Type B pancreatic cell (in vitro differentiated cells): ENCODE results near the gene ANKLE2. TPM values are rescaled to one million over a fixed set of nuclear protein-coding genes. Genes with fewer than 3 reads are reported as not detected.

Experiments used
- DNase-seq: peaks from one replicate; pipeline ENCODE4 v3.0.0; 2021; ENCODE audit warnings: mixed read lengths; ENCODE audit not compliant: unreplicated experiment; ENCODE audit errors: extremely low spot score
- H3K27ac Mint-ChIP-seq: 2 replicates; pipeline ENCODE4 v1.8.0; 2021; ENCODE audit warnings: mild to moderate bottlenecking, mixed read lengths
- H3K27me3 Mint-ChIP-seq: 2 replicates; pipeline ENCODE4 v1.8.0; 2021; ENCODE audit warnings: mixed read lengths
- H3K36me3 Mint-ChIP-seq: 2 replicates; pipeline ENCODE4 v1.8.0; 2021; ENCODE audit warnings: mixed read lengths
- H3K4me1 Mint-ChIP-seq: one replicate; pipeline ENCODE4 v1.8.0; 2021; ENCODE audit warnings: mixed read lengths; ENCODE audit not compliant: unreplicated experiment
- H3K4me3 Mint-ChIP-seq: 2 replicates; pipeline ENCODE4 v1.8.0; 2021; ENCODE audit warnings: mild to moderate bottlenecking, mixed read lengths
- H3K9me3 Mint-ChIP-seq: 2 replicates; pipeline ENCODE4 v1.8.0; 2021; ENCODE audit warnings: mixed read lengths
- CTCF ChIP-seq: fragments of 200-600 bp; sonication (generic); conservative IDR thresholded peaks from 2 replicates; pipeline ENCODE4 v1.5.0; 2021; ENCODE audit warnings: antibody characterized with exemption, mild to moderate bottlenecking
- total RNA-seq: library from RNA; stranded (reverse); gene quantifications from 2 replicates; pipeline ENCODE4 v1.2.1, GENCODE V29; 2021; ENCODE audit warnings: low replicate concordance

Gene ANKLE2
- total RNA-seq, 1 donor from 2014 or later: 75.9 TPM

- H3K36me3 Mint-ChIP-seq: peaks cover 13% of the 10 kb centered on the region
- no peak for DNase-seq
- H3K4me1 Mint-ChIP-seq: peaks cover 5% of the 10 kb centered on the region
- peak overlapping the region; percentile 86 for H3K4me3 Mint-ChIP-seq
- H3K27me3 Mint-ChIP-seq: no peaks in the 10 kb centered on the region
- H3K9me3 Mint-ChIP-seq: no peaks in the 10 kb centered on the region
- no peak for TF ChIP-seq CTCF
- H3K27ac Mint-ChIP-seq: peak overlapping the region; percentile 41
Measured at GRCh38 chr12:132711080-132711843, 50.4 kb downstream of the ANKLE2 start.

GRCh38 chr12:132710405-132711079, 51.1 kb downstream of the ANKLE2 start, which contains the start of gene PGAM5:
Gene PGAM5, plus strand, starts transcription at chr12:132710842. Its CDS starts 35 bp downstream, at chr12:132710877.
- peaks cover 13% of the 10 kb centered on the region for H3K36me3 Mint-ChIP-seq
- H3K27ac Mint-ChIP-seq: peak within 1 kb of the TSS; percentile 95
- no peaks in the 10 kb centered on the region for H3K27me3 Mint-ChIP-seq
- peaks cover 5% of the 10 kb centered on the region for H3K4me1 Mint-ChIP-seq
- H3K4me3 Mint-ChIP-seq: peak within 1 kb of the TSS; percentile 97
- H3K9me3 Mint-ChIP-seq: no peaks in the 10 kb centered on the region
- peak; percentile 89 for DNase-seq
- TF ChIP-seq CTCF: no peak

- H3K27ac Mint-ChIP-seq: peak overlapping the region; percentile 95
- peaks cover 5% of the 10 kb centered on the region for H3K4me1 Mint-ChIP-seq
- H3K27me3 Mint-ChIP-seq: no peaks in the 10 kb centered on the region
- no peaks in the 10 kb centered on the region for H3K9me3 Mint-ChIP-seq
- peak overlapping the region; percentile 97 for H3K4me3 Mint-ChIP-seq
- DNase-seq: no peak
- peaks cover 13% of the 10 kb centered on the region for H3K36me3 Mint-ChIP-seq
- no peak for TF ChIP-seq CTCF
Measured at GRCh38 chr12:132710043-132710404, 51.6 kb downstream of the ANKLE2 start.

- Mint-ChIP-seq H3K27me3 (no peaks in the 10 kb centered on the region), H3K4me3 (no peak overlapping the region), H3K27ac (no peak overlapping the region), H3K9me3 (no peaks in the 10 kb centered on the region), H3K36me3 (peaks cover 16% of the 10 kb centered on the region), H3K4me1 (peaks cover 5% of the 10 kb centered on the region)
- no peak for DNase-seq
- TF ChIP-seq CTCF: no peak
Measured at GRCh38 chr12:132708150-132708549, 53.5 kb downstream of the ANKLE2 start.

- Mint-ChIP-seq H3K4me1 (peaks cover 5% of the 10 kb centered on the region), H3K4me3 (peak overlapping the region; percentile 24), H3K27ac (no peak overlapping the region), H3K36me3 (peaks cover 16% of the 10 kb centered on the region), H3K27me3 (no peaks in the 10 kb centered on the region), H3K9me3 (no peaks in the 10 kb centered on the region)
- DNase-seq: no peak
- TF ChIP-seq CTCF: no peak
Measured at GRCh38 chr12:132707241-132707640, 54.4 kb downstream of the ANKLE2 start.
